IMR-90 (cell line): Measurements from ENCODE around the gene CDH12. TPM values are rescaled to one million over a fixed set of nuclear protein-coding genes. Genes with fewer than 3 reads are reported as not detected.

Experiments used
- ATAC-seq: fragments of 200-7000 bp; cut with Tn5 transposase; 2 replicates; pipeline ENCODE4 v1.9.1; 2020; ENCODE audit warnings: low read depth, mild to moderate bottlenecking, moderate library complexity
- BruUV-seq: library from RNA; stranded (reverse); fragments of 400-500 nt; replicated peaks from 2 replicates; lab custom pipeline; 2021; lab: Mats Ljungman, UMichigan
- CTCF ChIA-PET: fragments of 300-600 bp; formaldehyde crosslinking; extraction: SDS; loops from one replicate; lab custom pipeline; 2021; ENCODE audit warnings: antibody characterized with exemption; lab: Yijun Ruan, JAX
- POLR2A ChIA-PET: fragments of 300-600 bp; sonication (Branson Sonifier 250); formaldehyde crosslinking; loops from one replicate; lab custom pipeline; 2022; ENCODE audit warnings: antibody characterized with exemption; ENCODE audit not compliant: unreplicated experiment; lab: Charles Lee
- DNase-seq: peaks from one replicate; pipeline ENCODE4 v3.0.0; 2013
- H2AFZ ChIP-seq: replicated peaks from 2 replicates; pipeline ENCODE3; 2013; ENCODE audit warnings: low read length, mild to moderate bottlenecking; ENCODE audit not compliant: poor library complexity
- H2AK5ac ChIP-seq: 2 replicates; pipeline ENCODE4 v1.6.1; 2013; ENCODE audit warnings: low read depth, low read length, inconsistent platforms
- H2AK9ac ChIP-seq: replicated peaks from 2 replicates; pipeline ENCODE3; 2013; ENCODE audit warnings: mild to moderate bottlenecking, low read depth, low read length, moderate library complexity; ENCODE audit not compliant: poor library complexity
- H2BK120ac ChIP-seq: 2 replicates; pipeline ENCODE4 v1.6.1; 2013; ENCODE audit warnings: low read depth, low read length, inconsistent platforms
- H2BK15ac ChIP-seq: 3 replicates; pipeline ENCODE4 v1.6.1; 2013; ENCODE audit warnings: low read depth, low read length, inconsistent platforms
- H2BK20ac ChIP-seq: 2 replicates; pipeline ENCODE4 v1.6.1; 2013; ENCODE audit warnings: low read depth, mild to moderate bottlenecking, inconsistent platforms, low read length, moderate library complexity
- H2BK5ac ChIP-seq: 2 replicates; pipeline ENCODE4 v1.6.1; 2013; ENCODE audit warnings: mild to moderate bottlenecking, low read depth, low read length, inconsistent platforms; ENCODE audit not compliant: poor library complexity, severe bottlenecking
- H3K14ac ChIP-seq: replicated peaks from 2 replicates; pipeline ENCODE4 v1.6.1; 2013; ENCODE audit warnings: low read depth, low read length, inconsistent platforms
- H3K18ac ChIP-seq: 2 replicates; pipeline ENCODE4 v1.6.1; 2013; ENCODE audit warnings: low read depth, low read length, control low read depth
- H3K23ac ChIP-seq: 2 replicates; pipeline ENCODE4 v1.6.1; 2013; ENCODE audit warnings: low read depth, low read length, inconsistent platforms
- H3K27ac ChIP-seq: 2 replicates; pipeline ENCODE4 v1.5.1; 2013; ENCODE audit warnings: mild to moderate bottlenecking, control low read depth, low read length; ENCODE audit not compliant: insufficient read depth
- H3K27me3 ChIP-seq: 2 replicates; pipeline ENCODE4 v1.6.1; 2013; ENCODE audit warnings: low read length; ENCODE audit not compliant: control insufficient read depth, insufficient read depth
- H3K36me3 ChIP-seq: 2 replicates; pipeline ENCODE4 v1.6.1; 2013; ENCODE audit warnings: low read length, mixed read lengths; ENCODE audit not compliant: control insufficient read depth, insufficient read depth
- H3K4ac ChIP-seq: 2 replicates; pipeline ENCODE4 v1.6.1; 2013; ENCODE audit warnings: low read depth, low read length, inconsistent platforms
- H3K4me1 ChIP-seq: 2 replicates; pipeline ENCODE4 v1.6.1; 2013; ENCODE audit warnings: low read length, mixed read lengths; ENCODE audit not compliant: control insufficient read depth, insufficient read depth
- H3K4me2 ChIP-seq: 2 replicates; pipeline ENCODE4 v1.6.1; 2013; ENCODE audit warnings: low read depth, mild to moderate bottlenecking, control low read depth, low read length, moderate library complexity
- H3K4me3 ChIP-seq: 2 replicates; pipeline ENCODE4 v1.5.1; 2013; ENCODE audit warnings: low read depth, mild to moderate bottlenecking, control low read depth, low read length, moderate library complexity; ENCODE audit not compliant: insufficient read depth
- H3K56ac ChIP-seq: 2 replicates; pipeline ENCODE4 v1.6.1; 2013; ENCODE audit warnings: low read length, inconsistent platforms; ENCODE audit not compliant: insufficient read depth; ENCODE audit errors: extremely low read depth
- H3K79me1 ChIP-seq, 2 experiments: 2 replicates each; pipeline ENCODE4 v1.6.1; 2013; ENCODE audit warnings: low read length in 2 of 2, inconsistent platforms in 1 of 2, low read depth in 1 of 2
- H3K9ac ChIP-seq: 2 replicates; pipeline ENCODE4 v1.6.1; 2013; ENCODE audit warnings: low read depth, low read length, control low read depth
- H3K9me1 ChIP-seq: 2 replicates; pipeline ENCODE4 v1.6.1; 2013; ENCODE audit warnings: low read length, inconsistent platforms; ENCODE audit not compliant: insufficient read depth
- H3K9me3 ChIP-seq: 2 replicates; pipeline ENCODE4 v1.6.1; 2013; ENCODE audit warnings: low read length; ENCODE audit not compliant: control insufficient read depth, insufficient read depth
- H4K20me1 ChIP-seq: 2 replicates; pipeline ENCODE4 v1.6.1; 2013; ENCODE audit warnings: low read length, inconsistent platforms; ENCODE audit not compliant: insufficient read depth
- H4K5ac ChIP-seq: 2 replicates; pipeline ENCODE4 v1.6.1; 2013; ENCODE audit warnings: mild to moderate bottlenecking, low read depth, low read length, control low read depth
- H4K8ac ChIP-seq, 2 experiments: 2 replicates each; pipeline ENCODE4 v1.6.1; 2013; ENCODE audit warnings: low read depth in 2 of 2, low read length in 2 of 2, control low read depth in 1 of 2, inconsistent platforms in 1 of 2
- H4K91ac ChIP-seq: 2 replicates; pipeline ENCODE4 v1.6.1; 2013; ENCODE audit warnings: low read depth, low read length, inconsistent platforms; ENCODE audit not compliant: insufficient read depth
- CEBPB ChIP-seq: IDR thresholded peaks from 2 replicates; pipeline ENCODE4 v1.6.1; 2012; ENCODE audit warnings: low read depth, low read length, improper control_type of control experiment
- NFE2L2 ChIP-seq: fragments of 150-350 bp; IDR thresholded peaks from 2 replicates; pipeline ENCODE4 v1.6.1; 2016; ENCODE audit warnings: low read depth, mild to moderate bottlenecking, low read length
- RAD21 ChIP-seq: IDR thresholded peaks from 2 replicates; pipeline ENCODE4 v1.6.1; 2012; ENCODE audit warnings: low read length, improper control_type of control experiment
- SMC3 ChIP-seq: fragments of 150-350 bp; IDR thresholded peaks from 2 replicates; pipeline ENCODE4 v1.6.1; 2016; ENCODE audit warnings: low read depth, mild to moderate bottlenecking, antibody characterized with exemption, low read length, moderate library complexity
- dilution Hi-C: fragments of 300-500 bp; cut with HindIII; formaldehyde crosslinking; loops from one replicate; pipeline ENCODE4 v1.14.3; 2018; ENCODE audit warnings: low sequenced_read_pairs; ENCODE audit not compliant: unreplicated experiment
- in situ Hi-C: fragments of 300-500 bp; cut with MboI; formaldehyde crosslinking; loops from 3 replicates; pipeline ENCODE4 v1.14.3; 2019; ENCODE audit warnings: low sequenced_read_pairs, inconsistent platforms, mixed read lengths
- intact Hi-C: fragments of 100-400 bp; cut with micrococcal nuclease; formaldehyde crosslinking; loops from 2 replicates; pipeline ENCODE4 v1.10.0; 2022
- polyA plus RNA-seq, 3 experiments: library from polyadenylated mRNA; depleted of rRNA; stranded (reverse); fragments of >200 nt; gene quantifications; 2 replicates each; pipeline ENCODE4 v1.2.3, GENCODE V29; 2012; ENCODE audit warnings: low replicate concordance in 1 of 3
- total RNA-seq: library from RNA; depleted of rRNA; stranded (reverse); fragments of >200 nt; gene quantifications from 2 replicates; pipeline ENCODE4 v1.2.3, GENCODE V29; 2012

Gene CDH12
- total and polyA plus RNA-seq, 2 of the 4 experiments (the other 2 are of a cell fraction) = not detected

- H4K91ac ChIP-seq = no peak overlapping the region
- no peak overlapping the region for H2BK5ac ChIP-seq
- DNase-seq = no peak
- H4K20me1 ChIP-seq = no peaks in the 10 kb centered on the region
- H2BK15ac ChIP-seq = no peak overlapping the region
- no peak overlapping the region for H3K27ac ChIP-seq
- no peak overlapping the region for H3K18ac ChIP-seq
- H4K8ac ChIP-seq = no peak overlapping the region
- no peak overlapping the region for H2AK5ac ChIP-seq
- BruUV-seq = no TSS peak
- intact Hi-C loops = no loop called here
- H3K4me2 ChIP-seq = no peak overlapping the region
- TF ChIP-seq NFE2L2 = no peak
- no peak for TF ChIP-seq SMC3
- TF ChIP-seq RAD21 = no peak
- no peak for TF ChIP-seq CEBPB
- no peaks in the 10 kb centered on the region for H3K9me1 ChIP-seq
- no peak for ATAC-seq
- no peaks in the 10 kb centered on the region for H3K79me1 ChIP-seq
- dilution Hi-C loops = no loop called here
- no peaks in the 10 kb centered on the region for H3K9me3 ChIP-seq
- H2AFZ ChIP-seq = no peak overlapping the region
- ChIA-PET POLR2A (no interaction called here), CTCF (no interaction called here)
- no peak overlapping the region for H4K5ac ChIP-seq
- H3K56ac ChIP-seq = no peak overlapping the region
- in situ Hi-C loops = no loop called here
- H2AK9ac ChIP-seq = no peak overlapping the region
- H3K4ac ChIP-seq = no peak overlapping the region
- no peaks in the 10 kb centered on the region for H3K27me3 ChIP-seq
- no peak overlapping the region for H3K4me3 ChIP-seq
- no peak overlapping the region for H3K14ac ChIP-seq
- no peaks in the 10 kb centered on the region for H3K36me3 ChIP-seq
- no peak overlapping the region for H2BK120ac ChIP-seq
- no peaks in the 10 kb centered on the region for H3K4me1 ChIP-seq
- H3K9ac ChIP-seq = no peak overlapping the region
- H3K23ac ChIP-seq = no peak overlapping the region
- no peak overlapping the region for H2BK20ac ChIP-seq
These were observed 180.0 kb downstream of the CDH12 start for GRCh38 chr5:22673131-22673530.
